GM21576 (cell line): ENCODE data around the gene OTUB2.

ENCODE experiments used
- ATAC-seq: cut with Tn5 transposase; IDR thresholded peaks from one replicate; pipeline ENCODE4 v1.9.1; 2021; ENCODE audit warnings: mild to moderate bottlenecking, moderate library complexity; ENCODE audit not compliant: unreplicated experiment

The OTUB2 gene

DNA sequence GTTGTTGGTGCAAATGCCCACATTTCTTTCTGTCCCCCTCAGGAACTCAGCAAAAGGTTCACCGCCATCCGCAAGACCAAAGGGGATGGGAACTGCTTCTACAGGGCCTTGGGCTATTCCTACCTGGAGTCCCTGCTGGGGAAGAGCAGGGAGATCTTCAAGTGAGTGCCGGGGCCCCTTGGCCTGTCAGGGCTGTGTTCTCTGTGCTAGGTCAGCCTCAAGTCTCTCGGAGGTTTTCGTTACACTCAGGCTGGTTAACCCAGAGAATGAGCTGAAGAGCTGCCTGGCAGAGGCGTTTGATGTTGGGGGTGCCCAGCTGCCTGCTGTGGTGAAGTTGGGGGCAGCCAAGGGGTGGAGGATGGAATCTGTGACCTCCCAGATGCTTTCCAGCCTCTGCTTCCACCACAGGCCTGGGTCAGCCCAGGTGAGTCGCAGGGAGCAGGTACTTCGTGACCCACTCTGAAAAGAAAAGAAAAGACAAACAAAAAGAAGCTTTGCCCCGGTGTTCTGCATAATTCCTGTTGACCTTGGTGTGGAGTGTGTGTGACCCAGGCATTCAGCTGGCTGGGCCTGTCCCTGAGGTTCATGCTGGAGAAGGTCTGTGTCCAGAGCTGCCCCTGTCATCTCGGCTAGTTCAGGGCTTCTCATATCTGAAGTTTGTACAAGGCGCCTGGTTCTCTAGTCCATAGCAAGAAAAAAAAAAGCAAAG, 12.9 kb downstream of the OTUB2 start:
- ATAC-seq: no peak

DNA sequence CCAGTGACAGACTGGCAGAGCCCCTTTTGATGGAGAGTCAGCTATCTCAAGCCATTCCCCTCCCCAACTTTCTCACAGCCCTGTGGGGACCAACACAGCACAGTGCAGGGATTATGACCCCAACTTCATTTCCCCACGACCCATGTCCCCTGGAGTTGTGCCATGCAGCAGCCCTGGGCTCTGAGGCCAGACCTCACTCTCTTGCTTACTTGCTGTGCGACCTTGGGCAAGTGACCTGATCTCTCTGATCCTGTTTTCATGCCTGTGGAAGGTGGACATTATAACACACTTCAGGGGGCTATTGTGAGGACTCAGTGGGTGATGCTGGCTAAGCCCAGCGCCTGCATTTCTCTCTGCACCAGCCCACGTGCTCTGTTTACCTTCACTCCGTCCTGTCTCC, 14.1 kb downstream of the OTUB2 start:
- ATAC-seq: no peak

DNA sequence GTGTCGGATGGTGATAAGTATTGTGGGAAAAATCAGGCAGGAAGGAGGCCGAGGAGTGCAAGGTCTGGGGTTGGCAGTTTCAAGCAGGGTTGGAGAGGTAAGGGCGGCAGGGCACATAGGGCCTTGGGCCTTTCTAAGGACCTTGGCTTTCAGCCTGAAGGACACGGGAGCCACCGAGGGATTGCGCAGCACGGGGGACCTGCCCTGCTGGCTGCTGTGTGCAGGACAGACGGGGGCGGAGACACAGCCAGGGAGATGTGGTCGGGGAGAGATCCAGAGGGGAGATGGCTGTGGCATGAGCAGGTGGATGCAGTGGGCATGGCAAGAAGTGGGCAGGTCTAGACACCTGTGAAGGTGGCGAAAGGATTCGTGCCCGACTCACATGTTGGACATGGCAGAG, 14.7 kb downstream of the OTUB2 start:
- ATAC-seq: no peak

DNA sequence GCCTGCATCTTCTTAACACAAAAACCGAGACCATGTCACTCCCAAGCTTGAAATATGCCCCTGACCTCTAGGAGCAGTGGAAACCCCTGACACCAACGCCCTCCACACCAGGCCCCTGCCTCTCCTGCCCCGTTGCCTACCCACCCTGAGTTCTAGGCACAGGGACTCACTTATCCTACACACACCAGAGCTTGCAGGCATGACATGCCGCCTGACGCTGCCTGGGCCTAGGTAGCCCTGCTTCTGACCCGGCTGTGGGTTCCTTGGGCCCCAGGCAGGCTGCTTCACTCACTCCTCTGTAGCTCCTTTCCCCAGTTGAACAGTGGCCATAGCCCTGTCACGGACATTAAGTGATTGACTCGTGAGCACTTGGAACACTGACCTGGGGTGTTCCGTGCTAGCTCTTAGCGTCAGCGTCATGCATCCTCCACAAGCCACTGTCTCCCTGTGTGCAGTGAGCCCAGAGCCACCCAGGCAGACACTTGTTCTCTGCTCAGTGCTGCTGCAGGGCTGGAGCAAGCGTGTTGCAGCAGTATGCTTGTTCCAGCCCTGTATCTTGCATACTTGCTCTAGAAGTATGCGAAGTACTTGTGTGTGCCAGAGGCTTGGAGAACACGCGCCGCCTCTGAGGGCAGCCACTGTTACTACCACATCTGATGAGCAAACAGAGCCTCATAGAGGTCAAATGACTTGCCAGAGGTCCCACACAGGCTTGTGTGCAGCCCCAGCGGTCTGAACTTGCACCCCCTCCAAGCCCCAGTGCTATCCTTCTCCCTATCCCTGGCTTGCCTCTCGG, 15.6 kb downstream of the OTUB2 start:
- no peak for ATAC-seq

DNA sequence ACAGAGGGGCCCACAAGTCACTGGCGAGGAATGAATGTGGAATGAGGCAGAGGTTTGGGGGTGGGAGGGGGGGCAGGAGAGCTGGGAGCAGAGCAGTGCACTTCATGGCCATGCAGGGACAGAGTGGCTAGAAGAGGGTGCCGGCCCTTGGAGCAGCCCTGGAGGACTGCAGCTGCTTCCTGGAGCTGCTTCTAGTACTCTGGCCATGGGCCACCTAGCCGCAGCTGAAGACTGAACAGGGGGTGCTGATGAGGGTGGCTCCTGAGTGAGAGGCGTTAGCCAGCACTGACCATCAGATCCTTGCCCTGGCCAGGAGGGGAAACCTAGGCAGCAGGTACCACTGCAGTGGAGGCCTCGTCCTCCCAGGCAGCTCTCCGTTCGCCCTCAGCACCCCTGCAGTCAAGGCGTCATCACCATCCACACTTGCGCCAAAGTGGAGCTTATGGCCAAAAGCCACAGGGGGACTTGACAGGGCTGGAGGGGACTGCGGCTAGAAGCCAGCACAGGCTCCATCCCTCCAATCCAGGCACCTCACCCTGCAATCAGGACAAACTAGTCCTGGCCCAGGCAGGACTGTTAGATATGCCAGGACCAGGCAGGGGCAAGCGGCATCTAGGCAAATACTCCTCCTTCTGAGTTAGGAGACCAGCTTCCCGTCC, 16.4 kb downstream of the OTUB2 start:
- no peak for ATAC-seq

DNA sequence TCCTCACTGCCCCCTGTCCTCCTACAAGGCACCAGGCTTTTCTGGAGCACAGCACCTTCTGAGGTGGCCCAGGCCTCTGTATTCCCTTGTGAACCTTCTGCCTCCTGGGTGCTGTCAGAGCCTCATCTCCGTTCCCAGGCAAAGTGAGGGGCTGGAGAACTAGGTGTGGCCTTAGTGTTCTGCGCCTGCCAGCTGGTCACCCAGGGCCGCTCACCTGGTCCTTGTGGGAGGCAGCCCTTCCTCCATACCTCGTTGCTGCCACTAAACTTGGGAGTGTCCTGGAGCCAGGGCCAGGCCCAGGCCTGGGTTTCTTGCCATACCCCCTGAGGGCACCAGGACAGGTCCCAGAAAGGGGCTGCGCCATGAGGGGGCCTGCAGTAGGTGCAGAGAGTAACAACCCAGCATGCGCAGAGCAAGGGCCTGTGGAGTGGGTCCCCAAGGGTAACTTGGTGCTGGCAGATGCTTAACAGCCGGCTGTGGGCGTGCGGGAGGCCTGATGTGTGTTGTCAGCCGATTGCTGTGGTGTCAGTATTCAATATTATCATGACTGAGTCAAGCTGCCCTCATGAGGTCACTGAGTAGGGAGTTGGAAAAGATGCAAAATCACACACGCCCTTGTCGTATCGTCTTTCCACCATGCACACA, 17.1 kb downstream of the OTUB2 start:
- no peak for ATAC-seq

DNA sequence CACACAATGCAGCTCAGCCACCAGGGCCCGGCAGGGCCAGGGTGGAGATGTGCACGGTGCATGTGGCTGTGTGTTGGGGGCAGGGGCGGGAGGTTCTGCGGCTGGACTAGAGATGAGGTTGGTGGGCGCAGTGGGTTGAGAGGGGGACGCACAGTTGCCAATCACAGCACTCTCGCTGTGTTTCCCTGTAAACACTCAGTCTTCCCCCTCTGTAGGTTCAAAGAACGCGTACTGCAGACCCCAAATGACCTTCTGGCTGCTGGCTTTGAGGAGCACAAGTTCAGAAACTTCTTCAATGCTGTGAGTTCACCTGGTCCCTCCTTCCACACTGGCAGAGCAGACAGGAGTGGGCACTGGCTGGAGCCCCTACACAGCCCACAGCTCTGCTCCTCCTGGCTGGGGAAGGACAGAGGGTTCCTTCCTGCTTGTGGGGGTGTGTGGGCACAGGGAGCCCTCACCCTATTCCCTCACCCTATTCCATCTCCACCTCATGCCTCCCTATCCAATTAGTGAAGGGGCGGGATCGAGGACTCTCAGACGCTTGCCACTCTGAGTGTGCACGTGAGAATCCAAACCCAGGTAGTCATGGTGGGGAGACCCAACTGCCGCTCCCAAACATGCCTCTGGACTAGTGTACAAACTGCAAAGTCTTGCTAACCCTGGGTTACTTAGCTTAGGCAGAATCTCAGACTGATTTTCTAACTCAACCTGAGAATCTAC, 17.8 kb downstream of the OTUB2 start:
- ATAC-seq: no peak

DNA sequence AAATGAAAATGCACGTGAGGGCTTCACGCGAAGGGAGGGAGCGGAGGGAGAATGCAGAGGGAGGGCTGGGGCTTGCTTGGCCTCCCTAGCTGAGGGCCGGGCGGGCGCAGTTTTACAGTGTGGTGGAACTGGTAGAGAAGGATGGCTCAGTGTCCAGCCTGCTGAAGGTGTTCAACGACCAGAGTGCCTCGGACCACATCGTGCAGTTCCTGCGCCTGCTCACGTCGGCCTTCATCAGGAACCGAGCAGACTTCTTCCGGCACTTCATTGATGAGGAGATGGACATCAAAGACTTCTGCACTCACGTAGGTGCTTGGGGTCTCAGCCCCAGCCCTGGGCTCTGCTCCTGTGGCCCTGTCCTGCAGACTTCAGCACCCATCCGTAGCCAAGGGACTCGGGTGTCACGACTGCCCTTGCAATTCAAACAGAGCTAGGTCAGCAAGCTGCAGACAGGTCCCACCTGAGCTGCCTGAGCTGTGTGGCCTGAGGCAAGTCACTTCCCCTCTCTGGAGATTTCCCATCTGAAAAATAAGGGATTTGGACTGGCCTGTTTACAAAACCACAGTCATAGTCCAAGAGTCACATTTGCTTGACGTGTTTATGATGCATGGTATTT, 18.4 kb downstream of the OTUB2 start:
- no peak for ATAC-seq

DNA sequence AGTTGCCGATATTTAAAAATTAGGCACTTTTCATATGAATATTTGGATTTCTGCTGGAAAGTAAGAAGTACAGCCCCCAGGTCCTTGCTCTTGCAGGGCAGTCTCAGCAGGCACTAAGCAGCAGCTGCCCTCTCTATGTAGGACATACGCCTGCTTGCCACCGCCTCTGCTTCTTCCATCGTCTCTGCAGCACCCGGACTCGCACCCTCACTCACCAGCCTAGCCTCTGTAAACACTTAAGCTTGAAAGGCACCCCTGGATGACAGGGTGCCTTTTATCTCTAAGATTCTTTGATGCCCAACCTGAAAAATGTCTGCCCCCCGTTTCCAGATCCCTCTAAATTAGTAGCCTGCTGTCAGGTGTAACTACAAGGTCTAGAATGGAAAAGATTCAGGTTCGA, 19.0 kb downstream of the OTUB2 start:
- no peak for ATAC-seq

DNA sequence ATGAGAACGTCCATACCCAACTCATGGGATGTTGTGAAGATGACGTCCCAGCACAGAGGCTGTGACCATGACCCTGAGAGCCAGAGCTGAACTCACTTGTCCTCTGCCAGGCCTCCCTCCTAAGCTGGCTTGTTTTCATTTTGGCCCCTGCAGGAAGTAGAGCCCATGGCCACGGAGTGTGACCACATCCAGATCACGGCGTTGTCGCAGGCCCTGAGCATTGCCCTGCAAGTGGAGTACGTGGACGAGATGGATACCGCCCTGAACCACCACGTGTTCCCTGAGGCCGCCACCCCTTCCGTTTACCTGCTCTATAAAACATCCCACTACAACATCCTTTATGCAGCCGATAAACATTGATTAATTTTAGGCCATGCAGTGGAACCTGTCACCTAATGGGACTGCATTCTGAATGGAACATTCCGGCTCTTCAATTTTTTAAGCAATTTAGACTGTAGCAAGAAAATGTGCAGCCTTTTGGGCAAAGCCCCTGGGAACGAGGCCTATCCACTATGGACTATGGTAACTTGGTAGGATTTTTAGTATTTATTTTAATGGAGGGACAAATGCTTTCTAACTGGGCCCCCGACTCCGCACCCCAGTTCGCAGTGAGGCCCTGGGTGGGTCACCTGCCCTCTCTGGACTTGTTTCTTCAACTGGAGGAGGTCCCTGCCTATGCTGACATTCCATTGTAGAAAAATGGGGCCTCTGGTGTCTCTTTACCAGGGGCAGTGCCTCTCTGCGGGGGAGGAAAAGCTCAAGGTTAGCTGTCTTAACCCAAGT, 19.6 kb downstream of the OTUB2 start:
- ATAC-seq: no peak

DNA sequence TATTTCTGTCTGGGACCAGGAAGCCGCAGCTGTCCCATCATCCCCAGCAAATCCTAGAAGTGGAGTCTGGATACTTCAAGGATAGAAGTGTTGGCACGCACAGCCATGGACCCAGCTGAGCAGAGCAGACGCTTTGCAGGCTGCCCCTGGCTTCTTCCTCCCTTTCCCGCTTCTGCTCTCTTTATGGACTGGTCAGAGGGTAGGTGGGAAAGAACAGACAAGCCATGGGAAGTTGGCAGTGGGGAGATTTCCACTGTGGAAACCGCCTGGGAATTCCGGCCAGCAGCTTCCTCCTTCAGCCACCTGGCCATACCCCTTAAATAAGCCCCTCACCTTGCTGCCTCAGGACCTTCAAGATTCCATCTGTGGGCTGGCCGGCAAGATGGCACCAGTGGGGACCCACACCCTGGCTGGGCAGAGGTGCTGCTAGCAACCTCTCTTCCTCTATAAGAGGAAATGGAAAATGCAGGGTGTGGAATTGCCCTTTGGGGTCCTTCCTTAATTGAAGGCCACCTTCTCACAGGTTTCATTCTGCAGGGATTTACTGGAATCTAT, 20.6 kb downstream of the OTUB2 start:
- no peak for ATAC-seq

DNA sequence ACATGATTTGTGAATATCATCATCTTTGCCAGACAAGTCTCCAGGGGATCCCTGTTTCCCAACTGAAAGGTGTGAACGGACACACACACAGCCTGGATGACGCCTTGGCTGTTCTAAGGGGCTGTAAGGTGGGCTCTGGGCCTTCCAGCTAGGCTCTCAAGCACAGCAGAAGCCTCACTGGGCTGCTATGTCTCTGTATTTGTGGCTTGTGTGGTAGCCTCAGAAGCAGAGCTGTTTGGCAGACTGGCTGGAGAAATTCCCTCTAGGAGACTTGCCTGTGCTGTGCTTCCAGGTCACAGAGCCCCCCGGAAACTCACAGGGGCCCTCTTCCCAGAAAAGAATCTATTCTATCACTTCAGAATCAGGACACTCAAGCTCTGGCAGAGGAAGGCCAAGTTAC, 21.4 kb downstream of the OTUB2 start:
- no peak for ATAC-seq

DNA sequence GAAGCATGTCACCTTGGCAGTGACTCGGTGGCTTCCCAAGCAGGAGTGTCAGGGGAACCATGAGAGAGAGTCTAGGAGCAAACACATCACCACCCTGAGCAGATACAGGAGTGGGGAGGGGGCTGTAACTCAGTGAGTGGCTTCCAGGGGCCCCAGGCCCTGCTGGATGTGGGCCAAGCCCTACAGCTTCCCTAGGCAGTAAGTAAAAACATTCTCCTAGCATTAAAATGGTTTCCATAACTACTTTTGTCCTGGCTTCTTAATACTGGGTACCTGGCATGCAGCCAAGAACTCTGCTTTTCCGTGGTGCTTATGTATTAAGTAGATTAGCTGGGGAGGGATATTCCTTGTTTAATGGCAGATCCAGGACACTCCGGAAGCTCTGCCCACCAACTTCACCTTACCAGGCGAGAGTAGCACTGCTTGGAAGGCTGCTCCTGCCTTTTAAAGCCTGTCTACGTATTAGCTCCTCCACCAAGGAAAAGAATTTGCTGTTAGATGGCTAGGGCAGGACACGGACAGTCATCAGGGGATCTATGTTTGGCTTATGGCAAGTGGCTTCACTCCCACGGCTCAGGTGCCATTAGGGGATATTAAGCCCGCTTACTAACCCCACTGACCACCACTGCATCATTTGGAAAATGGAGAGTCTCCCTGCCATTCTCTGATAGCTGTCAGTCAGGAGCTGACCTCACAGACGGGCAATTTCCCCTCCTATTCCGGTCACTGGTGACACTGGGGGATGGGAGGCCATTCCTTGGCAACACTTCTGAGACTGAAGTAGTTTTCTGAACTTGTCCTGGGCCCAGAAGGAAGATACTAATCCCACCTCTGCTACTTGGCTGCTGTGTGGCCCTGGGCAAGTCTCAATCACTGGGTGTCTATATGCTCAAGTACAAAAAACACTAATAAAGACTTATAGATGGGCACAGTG, 22.8 kb downstream of the OTUB2 start:
- ATAC-seq: no peak

DNA sequence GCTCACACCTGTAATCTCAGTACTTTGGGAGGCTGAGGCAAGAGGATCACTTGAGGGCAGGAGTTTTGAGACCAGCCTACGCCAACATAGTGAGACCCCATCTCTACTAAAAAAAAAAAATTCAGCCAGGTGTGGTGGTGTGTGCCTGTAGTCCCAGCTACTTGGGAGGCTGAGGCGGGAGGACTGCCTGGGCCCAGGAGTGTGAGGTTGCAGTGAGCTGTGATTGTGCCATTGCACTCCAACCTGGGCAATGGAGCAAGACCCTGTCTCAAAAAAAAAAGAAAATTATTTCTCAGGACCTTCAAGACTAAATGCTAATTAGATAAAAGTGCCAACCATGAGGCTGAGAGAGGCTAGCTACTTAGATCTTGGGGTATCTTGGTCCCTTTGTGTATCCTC, 23.5 kb downstream of the OTUB2 start:
- no peak for ATAC-seq

DNA sequence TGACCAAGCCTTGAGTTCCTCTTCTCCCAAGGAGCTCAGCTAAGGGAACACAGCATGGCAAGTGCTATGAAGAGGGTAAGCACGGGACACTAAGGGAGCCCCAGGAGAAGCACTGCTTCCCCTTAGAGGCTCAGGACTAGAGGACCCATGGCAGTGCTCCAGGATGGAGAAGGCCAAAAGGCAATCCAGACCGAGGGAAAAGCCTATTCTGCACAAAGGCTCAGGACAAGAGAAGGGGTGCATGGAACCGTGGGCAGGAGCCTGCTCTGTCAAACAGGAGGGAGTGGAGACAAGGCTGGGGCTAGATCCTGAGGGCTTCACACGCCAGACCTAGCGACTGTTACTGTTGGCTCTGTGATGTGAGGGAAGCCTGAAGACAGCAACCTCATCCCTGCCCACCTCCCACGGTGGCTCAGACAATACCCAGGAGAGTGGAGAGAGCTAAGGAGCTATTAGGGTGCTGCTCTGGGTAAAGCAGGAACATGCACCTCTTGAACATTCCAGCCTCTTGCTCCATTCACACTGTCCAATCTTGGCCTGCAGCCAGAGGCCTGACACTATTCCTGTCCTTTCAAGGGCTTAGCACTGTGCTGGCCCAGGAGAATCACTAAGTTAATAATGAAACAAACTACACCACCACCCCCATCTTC, 24.2 kb downstream of the OTUB2 start:
- ATAC-seq: no peak

DNA sequence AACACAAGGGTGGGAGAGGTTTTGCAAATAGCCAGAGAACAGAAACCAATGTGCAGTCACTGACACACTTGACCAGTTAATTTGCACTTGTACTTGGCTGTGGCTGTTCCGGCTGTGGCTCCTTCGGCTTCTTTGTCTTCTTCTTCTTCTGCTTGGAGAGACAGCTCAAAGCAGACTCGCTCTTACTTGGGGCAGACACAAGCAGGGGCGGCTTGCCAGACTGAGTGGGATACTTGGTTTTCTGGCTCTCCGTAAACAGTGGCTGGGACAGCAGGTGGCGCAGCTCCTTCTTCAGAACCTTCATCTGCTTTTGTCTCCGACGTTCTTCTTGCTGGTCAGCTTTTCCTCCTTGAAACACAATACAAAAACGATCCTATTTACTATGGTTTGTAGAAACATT, 25.0 kb downstream of the OTUB2 start:
- no peak for ATAC-seq

DNA sequence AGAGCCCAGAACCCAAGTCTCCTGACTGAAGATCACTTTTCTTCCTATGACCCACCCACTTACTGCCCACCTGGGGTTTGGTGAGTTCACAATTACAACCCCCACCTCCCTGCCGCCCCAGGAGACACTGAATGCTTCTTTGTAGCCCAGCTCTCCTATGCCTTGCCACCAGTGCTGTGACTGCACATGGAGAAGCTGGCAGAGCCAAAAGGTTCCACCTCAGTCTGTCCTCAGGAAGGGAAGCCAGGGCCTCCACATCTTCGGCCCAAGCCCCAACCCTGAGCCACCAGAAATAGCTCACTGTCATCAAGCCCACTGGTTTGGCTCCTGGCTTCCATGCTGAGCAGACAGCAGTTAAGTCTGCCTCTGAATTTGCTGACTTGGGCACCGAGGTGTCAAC, 25.6 kb downstream of the OTUB2 start:
- no peak for ATAC-seq

DNA sequence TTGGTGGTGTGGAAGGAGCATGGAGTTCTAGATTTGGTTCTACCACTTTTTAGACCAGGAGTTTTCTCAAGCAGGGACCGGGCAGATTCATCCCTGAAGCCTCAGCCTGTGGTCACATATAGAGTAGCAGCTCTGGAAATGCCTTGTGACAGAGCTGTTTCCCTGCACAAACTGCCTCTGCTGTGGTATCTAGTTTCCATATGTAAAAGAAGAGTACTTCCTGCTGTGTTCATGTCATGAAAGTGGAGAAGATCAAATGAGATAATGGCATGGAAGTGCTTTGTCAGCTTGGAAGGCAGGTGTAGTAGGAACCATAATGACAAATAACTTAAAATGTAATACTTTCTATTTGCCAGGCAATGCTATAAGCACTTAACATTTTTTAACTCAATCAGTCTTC, 26.1 kb downstream of the OTUB2 start:
- ATAC-seq: no peak
